SU-DHL-6 (cell line): Measurements from ENCODE around the gene LMO7.
"Not testable (repeated sequence)": the region's sequence is repeated elsewhere in the genome, so short reads cannot be mapped to it uniquely, and the experiment has no call there.

Experiments
- CTCF ChIP-seq: fragments of 200-600 bp; sonication (generic); IDR thresholded peaks from one replicate; pipeline ENCODE4 v1.5.1; 2017; ENCODE audit warnings: antibody characterized with exemption, mild to moderate bottlenecking, low read length, moderate library complexity; ENCODE audit not compliant: insufficient read depth, poor library complexity, severe bottlenecking
- EZH2phosphoT487 ChIP-seq: fragments of 200-600 bp; sonication (generic), shearing (Covaris generic); conservative IDR thresholded peaks from 2 replicates; pipeline ENCODE4 v1.6.1; 2018; ENCODE audit warnings: mild to moderate bottlenecking, antibody characterized with exemption, low read length, moderate library complexity, mixed read lengths

GRCh38 chr13:75793188-75793567 is 157.0 kb downstream of the LMO7 start:
- TF ChIP-seq CTCF, EZH2phosphoT487: not testable (repeated sequence)
